CD14-positive monocyte (primary cell): ENCODE results near the gene GALNT12. TPM values are rescaled to one million over a fixed set of nuclear protein-coding genes. Genes with fewer than 3 reads are reported as not detected.

Experiments
- DNase-seq, 3 donors: peaks; one replicate each; pipeline ENCODE4 v3.0.0-alpha.2; 2011 to 2022
- H2AFZ ChIP-seq: 2 replicates; pipeline ENCODE4 v1.6.0; 2012; ENCODE audit warnings: mild to moderate bottlenecking, low read depth, low read length, inconsistent platforms; ENCODE audit not compliant: insufficient read depth, poor library complexity, severe bottlenecking
- H3K27ac ChIP-seq, 2 donors: 1 replicate in 1 of 2; 2 replicates in 1 of 2; pipeline ENCODE4 v1.5.1; 2012 to 2013; ENCODE audit warnings: low read length in 2 of 2, control low read depth in 1 of 2, inconsistent platforms in 1 of 2, low read depth in 1 of 2, mild to moderate bottlenecking in 1 of 2
- H3K27me3 ChIP-seq, 2 donors: one replicate each; pipeline versions ENCODE4 v1.6.0 to v1.6.1; 2011 to 2013; ENCODE audit warnings: low read length in 2 of 2; ENCODE audit not compliant: control insufficient read depth in 2 of 2, insufficient read depth in 2 of 2
- H3K36me3 ChIP-seq, 2 donors: replicated peaks in 1 of 2; 1 replicate in 1 of 2; 2 replicates in 1 of 2; pipeline versions ENCODE4 v1.5.1 to v1.6.1; 2012 to 2013; ENCODE audit warnings: low read length in 2 of 2, control low read depth in 1 of 2, inconsistent platforms in 1 of 2, mild to moderate bottlenecking in 1 of 2; ENCODE audit not compliant: insufficient read depth in 2 of 2, control insufficient read depth in 1 of 2
- H3K4me1 ChIP-seq, 2 donors: 1 replicate in 1 of 2; 2 replicates in 1 of 2; pipeline versions ENCODE4 v1.5.1 to v1.6.1; 2012 to 2013; ENCODE audit warnings: low read length in 2 of 2, control low read depth in 1 of 2, inconsistent platforms in 1 of 2, mild to moderate bottlenecking in 1 of 2, moderate library complexity in 1 of 2; ENCODE audit not compliant: insufficient read depth in 2 of 2, control insufficient read depth in 1 of 2
- H3K4me2 ChIP-seq: replicated peaks from 2 replicates; pipeline ENCODE3; 2012; ENCODE audit warnings: low read length, moderate library complexity, mild to moderate bottlenecking; ENCODE audit not compliant: poor library complexity, severe bottlenecking; ENCODE audit errors: extremely low read depth
- H3K4me3 ChIP-seq, 3 experiments: fragments of 200-600 bp in 1 of 3; sonication (generic) in 1 of 3; replicated peaks in 1 of 3; 1 replicate in 2 of 3; 2 replicates in 1 of 3; pipeline ENCODE4 v1.5.1; 2011 to 2013; ENCODE audit warnings: low read length in 3 of 3, mild to moderate bottlenecking in 3 of 3, control low read depth in 2 of 3, low read depth in 2 of 3, inconsistent platforms in 1 of 3, moderate library complexity in 1 of 3
- H3K79me2 ChIP-seq: 2 replicates; pipeline ENCODE4 v1.6.0; 2012; ENCODE audit warnings: mild to moderate bottlenecking, control low read depth, inconsistent platforms, low read length, moderate library complexity; ENCODE audit not compliant: insufficient read depth
- H3K9ac ChIP-seq: 2 replicates; pipeline ENCODE4 v1.6.0; 2017; ENCODE audit warnings: low read length, mild to moderate bottlenecking; ENCODE audit not compliant: insufficient read depth, poor library complexity, severe bottlenecking
- H3K9me3 ChIP-seq, 2 donors: replicated peaks in 1 of 2; 1 replicate in 1 of 2; 2 replicates in 1 of 2; pipeline versions ENCODE4 v1.5.1 to v1.6.1; 2012 to 2013; ENCODE audit warnings: low read length in 2 of 2, control low read depth in 1 of 2; ENCODE audit not compliant: control insufficient read depth in 1 of 2, insufficient read depth in 1 of 2
- H4K20me1 ChIP-seq: 2 replicates; pipeline ENCODE4 v1.6.0; 2012; ENCODE audit warnings: mild to moderate bottlenecking, low read length, control low read depth, moderate library complexity; ENCODE audit not compliant: insufficient read depth
- H3K27ac Mint-ChIP-seq, 7 donors: one replicate each; pipeline ENCODE4 v1.8.0; 2020; ENCODE audit warnings: mild to moderate bottlenecking in 7 of 7, mixed read lengths in 7 of 7, moderate library complexity in 6 of 7, inconsistent platforms in 2 of 7
- H3K27me3 Mint-ChIP-seq, 3 donors: one replicate each; pipeline ENCODE4 v1.8.0; 2021 to 2022; ENCODE audit warnings: low read depth in 3 of 3, mild to moderate bottlenecking in 3 of 3, mixed read lengths in 3 of 3, moderate library complexity in 3 of 3, inconsistent platforms in 1 of 3
- H3K36me3 Mint-ChIP-seq, 2 donors: one replicate each; pipeline ENCODE4 v1.8.0; 2020; ENCODE audit warnings: mixed read lengths in 2 of 2, inconsistent platforms in 1 of 2, mild to moderate bottlenecking in 1 of 2
- H3K4me1 Mint-ChIP-seq: one replicate; pipeline ENCODE4 v1.8.0; 2020; ENCODE audit warnings: mild to moderate bottlenecking, mixed read lengths
- H3K4me3 Mint-ChIP-seq, 2 donors: one replicate each; pipeline ENCODE4 v1.8.0; 2020; ENCODE audit warnings: mild to moderate bottlenecking in 2 of 2, mixed read lengths in 2 of 2, moderate library complexity in 1 of 2
- H3K9me3 Mint-ChIP-seq, 7 donors: one replicate each; pipeline ENCODE4 v1.8.0; 2020 to 2022; ENCODE audit warnings: mixed read lengths in 7 of 7, mild to moderate bottlenecking in 6 of 7, moderate library complexity in 6 of 7, inconsistent platforms in 2 of 7
- CTCF ChIP-seq: fragments of 200-600 bp; IDR thresholded peaks from one replicate; pipeline ENCODE4 v1.8.0; 2022; ENCODE audit warnings: antibody characterized with exemption, mild to moderate bottlenecking
- WGBS: methylation state at CpG from one replicate; pipeline ENCODE4 v1.1.5; 2013; ENCODE audit warnings: missing lambda C conversion rate; ENCODE audit not compliant: insufficient coverage; 5-methylcytosine and 5-hydroxymethylcytosine counted together
- intact Hi-C, 2 donors: fragments of 100-400 bp; cut with micrococcal nuclease; formaldehyde crosslinking; loops; one replicate each; pipeline versions ENCODE4 v1.15.0 to v1.15.1; 2023
- polyA plus RNA-seq, 3 donors: library from polyadenylated mRNA; depleted of rRNA in 1 of 3; unstranded in 2 of 3; stranded (reverse) in 1 of 3; fragments of 300-500 nt in 2 of 3; fragments of >200 nt in 1 of 3; fragmentation: Illumina TruSeq in 2 of 3; gene quantifications; 1 replicate in 2 of 3; 2 replicates in 1 of 3; pipeline ENCODE4 v1.2.3, GENCODE V29; 2012 to 2021

GALNT12 gene
- polyA plus RNA-seq, 3 donors: 0.16 TPM; not detected in 2

DNA sequence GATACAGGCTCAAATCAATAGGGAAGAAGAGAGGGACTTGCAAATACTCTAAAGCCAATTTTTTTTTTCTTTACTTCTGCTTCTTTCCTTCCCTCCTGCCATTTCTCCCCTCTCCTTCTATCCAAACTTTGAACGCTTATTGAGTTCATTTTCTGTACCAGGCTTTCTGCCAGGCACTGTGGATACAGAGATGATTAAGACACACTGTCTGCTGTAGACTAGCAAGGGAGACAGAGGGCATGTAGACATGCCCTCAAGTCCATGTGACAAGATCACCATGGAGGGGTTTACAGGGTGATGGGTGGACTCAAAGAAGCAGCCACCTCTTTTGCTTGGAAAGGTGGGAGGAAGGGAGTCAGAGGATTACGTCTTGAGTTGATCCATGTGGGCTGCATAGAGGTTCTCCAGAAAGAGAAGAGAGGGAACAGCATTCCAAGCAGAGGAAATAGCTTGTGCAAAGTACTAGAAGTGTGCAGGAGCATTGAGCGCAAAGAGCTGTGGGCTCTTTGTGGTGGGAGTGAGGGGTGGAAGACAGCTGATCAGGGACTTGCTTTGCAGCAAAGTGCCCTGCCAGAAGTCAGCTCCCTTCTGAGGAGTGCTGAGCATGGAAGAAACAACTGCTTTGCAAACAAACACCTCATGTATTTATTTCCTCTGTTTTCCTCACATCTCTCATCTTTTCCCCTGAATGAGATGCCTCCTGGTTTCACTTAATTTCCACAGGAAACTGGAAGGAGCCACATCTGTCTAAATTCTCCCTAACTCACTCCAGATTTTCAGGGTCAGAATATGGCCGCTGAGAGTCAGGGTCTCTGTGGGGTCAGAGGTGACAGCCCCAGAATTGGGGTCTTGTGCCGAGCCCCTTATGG is 71.9 kb downstream of the GALNT12 start:
- Mint-ChIP-seq H3K4me1 (no peaks in the 10 kb centered on the region), H3K27me3 (peaks cover 11 to 16% (median 13%) of the 10 kb centered on the region in 3 donors), H3K4me3 (no peak overlapping the region), H3K27ac (no peak overlapping the region), H3K36me3 (no peaks in the 10 kb centered on the region), H3K9me3 (peaks cover 0 to 2% (median 0%) of the 10 kb centered on the region in 7 donors)
- DNase-seq: no peak
- Histone ChIP-seq H3K27ac (no peak overlapping the region), H3K9ac (no peak overlapping the region), H3K36me3 (no peaks in the 10 kb centered on the region), H3K27me3 (no peaks in the 10 kb centered on the region), H3K9me3 (no peaks in the 10 kb centered on the region), H3K4me3 (no peak overlapping the region), H4K20me1 (no peaks in the 10 kb centered on the region), H2AFZ (no peak overlapping the region), H3K79me2 (no peaks in the 10 kb centered on the region), H3K4me2 (no peak overlapping the region), H3K4me1 (no peaks in the 10 kb centered on the region)
- TF ChIP-seq CTCF: no peak
- intact Hi-C loops: no loop called here
- 99% methylated on average over 5 of the region's 5 CpGs for WGBS

DNA sequence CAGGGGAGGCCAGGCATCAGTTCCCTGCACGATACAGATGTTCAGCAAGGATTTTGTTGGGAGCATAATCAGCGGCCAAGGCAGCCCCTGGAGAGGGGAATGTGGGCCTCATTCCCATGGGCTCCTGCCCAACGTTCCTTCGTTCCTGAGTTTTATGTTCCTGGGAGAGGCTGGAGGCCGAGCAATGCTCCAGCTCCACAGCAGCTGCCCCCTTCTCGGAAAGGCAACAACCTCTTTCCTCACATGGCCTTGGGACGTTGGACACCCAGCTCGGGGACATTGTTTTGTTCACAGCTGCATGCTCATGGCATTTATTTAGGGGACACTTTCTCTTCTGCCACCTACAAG is 72.5 kb downstream of the GALNT12 start:
- no peak for TF ChIP-seq CTCF
- 92% methylated on average over 7 of the region's 8 CpGs for WGBS
- no peaks in the 10 kb centered on the region for H3K27me3 ChIP-seq
- intact Hi-C loops: no loop called here
- Mint-ChIP-seq H3K27ac (no peak overlapping the region), H3K4me1 (no peaks in the 10 kb centered on the region), H3K9me3 (peaks cover 0 to 2% (median 0%) of the 10 kb centered on the region in 7 donors), H3K27me3 (peaks cover 11 to 17% (median 16%) of the 10 kb centered on the region in 3 donors), H3K36me3 (no peaks in the 10 kb centered on the region), H3K4me3 (no peak overlapping the region)
- no peaks in the 10 kb centered on the region for H3K79me2 ChIP-seq
- H3K27ac ChIP-seq: no peak overlapping the region
- no peak for DNase-seq
- no peaks in the 10 kb centered on the region for H4K20me1 ChIP-seq
- H3K9ac ChIP-seq: no peak overlapping the region
- no peaks in the 10 kb centered on the region for H3K36me3 ChIP-seq
- no peaks in the 10 kb centered on the region for H3K9me3 ChIP-seq
- H2AFZ ChIP-seq: no peak overlapping the region
- no peak overlapping the region for H3K4me2 ChIP-seq
- H3K4me3 ChIP-seq: no peak overlapping the region
- no peaks in the 10 kb centered on the region for H3K4me1 ChIP-seq
